GM12865 (cell line): ENCODE results near the gene TBC1D13.
A peak's percentile ranks its signal among the peaks of the same experiment; 100 is the strongest.

ENCODE experiments used
- DNase-seq: peaks from one replicate; pipeline ENCODE4 v3.0.0; 2010; ENCODE audit warnings: low read depth
- H3K4me3 ChIP-seq: 2 replicates; pipeline ENCODE4 v1.5.1; 2011; ENCODE audit warnings: mild to moderate bottlenecking, low read depth, low read length, control low read depth
- CTCF ChIP-seq: IDR thresholded peaks from 2 replicates; pipeline ENCODE4 v1.5.1; 2011; ENCODE audit warnings: low read length, control low read depth, low read depth, inconsistent platforms; ENCODE audit not compliant: insufficient read depth; ENCODE audit errors: missing control alignments

The TBC1D13 gene

GRCh38 chr9:128809831-128810230, 22.8 kb downstream of the TBC1D13 start:
- H3K4me3 ChIP-seq, result no peak overlapping the region
- no peak for TF ChIP-seq CTCF
- DNase-seq, result no peak

GRCh38 chr9:128810873-128811272, 23.8 kb downstream of the TBC1D13 start:
- no peak overlapping the region for H3K4me3 ChIP-seq
- TF ChIP-seq CTCF, result no peak
- DNase-seq, result no peak

GRCh38 chr9:128818099-128818838, 31.2 kb downstream of the TBC1D13 start, which contains the start of gene ENDOG:
ENDOG (plus strand) TSS chr9:128818500; CDS start chr9:128818685, 185 bp downstream.
- H3K4me3 ChIP-seq, result peak within 1 kb of the TSS; percentile 78
- TF ChIP-seq CTCF, result peak; percentile 99
- DNase-seq, result peak; percentile 99

- peak overlapping the region; percentile 78 for H3K4me3 ChIP-seq
- peak; percentile 75 for DNase-seq
- no peak for TF ChIP-seq CTCF
Measured at GRCh38 chr9:128818839-128819715, 32.0 kb downstream of the TBC1D13 start.

GRCh38 chr9:128819716-128820664, 32.9 kb downstream of the TBC1D13 start:
- no peak overlapping the region for H3K4me3 ChIP-seq
- TF ChIP-seq CTCF, result no peak
- no peak for DNase-seq

GRCh38 chr9:128820665-128821583, 33.9 kb downstream of the TBC1D13 start:
- no peak for TF ChIP-seq CTCF
- H3K4me3 ChIP-seq, result no peak overlapping the region
- no peak for DNase-seq
